NCI-H1694 treated with DMSO at 0.1 percent for 48 hours (cell line): ENCODE measurements around the gene RFNG.

Source experiments
- DNase-seq: peaks from one replicate; lab custom pipeline; 2025; lab: John Stamatoyannopoulos, UW

The RFNG gene

DNA sequence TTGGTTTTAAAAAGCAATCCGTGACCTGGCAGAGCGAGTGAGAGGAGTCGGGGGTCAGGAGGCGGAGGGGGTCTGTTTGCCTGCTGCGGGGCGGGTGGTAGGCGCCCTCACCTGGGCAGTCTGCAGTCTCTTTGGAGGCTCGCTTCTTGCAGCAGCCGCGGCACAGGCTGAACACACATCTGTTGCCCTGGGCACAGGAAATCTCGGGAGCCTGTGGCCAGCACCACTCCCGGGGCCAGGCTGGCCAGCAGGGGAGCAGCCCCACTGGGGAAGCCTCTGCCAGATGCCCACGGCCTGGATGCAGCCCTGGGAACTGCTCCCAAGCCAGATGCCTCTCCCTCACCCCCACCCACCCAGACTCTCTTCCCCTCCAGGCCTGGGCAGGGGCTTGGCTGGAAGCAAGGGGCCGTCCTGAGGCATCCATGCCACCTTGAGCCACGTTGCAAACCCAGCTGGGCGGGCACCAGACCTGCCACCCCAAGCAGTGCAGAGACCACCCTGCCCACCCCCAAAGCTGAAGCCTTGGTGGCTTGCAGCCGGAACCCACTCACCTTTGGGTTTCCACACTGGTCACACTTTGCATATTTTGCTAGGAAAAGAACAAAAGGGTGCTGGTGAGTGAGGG is 6.7 kb upstream of the RFNG start:
- no peak for DNase-seq

DNA sequence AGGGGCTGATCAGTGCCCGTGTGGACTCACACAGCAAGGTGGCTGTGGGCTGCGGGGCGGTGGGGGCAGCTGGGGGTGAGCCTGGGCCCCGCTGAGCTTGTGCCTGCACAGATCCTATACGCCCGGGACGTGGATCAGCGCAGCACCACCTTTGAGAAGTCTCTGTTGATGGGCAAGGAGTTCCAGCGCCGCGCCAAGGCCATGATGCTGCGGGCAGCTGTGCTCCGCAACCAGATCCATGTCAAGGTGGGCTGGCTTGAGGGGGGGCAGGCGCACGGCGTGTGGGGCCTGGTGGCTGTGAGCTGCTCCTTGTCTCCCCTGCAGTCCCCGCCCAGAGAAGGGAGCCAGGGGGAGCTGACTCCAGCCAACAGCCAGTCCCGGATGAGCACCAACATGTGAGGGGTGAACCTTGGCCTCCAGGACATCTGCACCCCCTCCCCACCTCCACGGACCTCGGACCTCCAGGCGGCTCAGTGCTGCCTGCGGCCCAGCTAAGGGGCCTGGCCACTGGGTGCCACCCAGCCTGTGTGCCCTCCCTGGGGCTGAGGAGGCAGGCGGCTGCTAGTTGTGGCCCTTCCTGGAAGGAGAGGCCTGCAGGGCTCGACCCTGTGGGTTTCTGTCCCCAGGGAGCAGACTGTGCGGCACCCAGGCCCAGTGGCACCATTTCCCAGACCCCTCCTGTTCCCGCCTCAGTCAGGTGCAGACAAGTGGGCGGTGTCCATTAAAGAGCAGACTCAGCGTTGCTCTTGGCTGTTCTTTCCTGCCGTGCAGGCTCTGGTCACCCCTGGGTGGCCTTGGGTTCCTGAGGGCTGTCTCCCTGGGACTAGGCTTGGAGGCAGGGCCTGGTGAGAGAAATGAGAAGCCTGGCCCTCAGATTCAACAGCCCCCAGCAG is 5.4 kb upstream of the RFNG start:
- DNase-seq = no peak

DNA sequence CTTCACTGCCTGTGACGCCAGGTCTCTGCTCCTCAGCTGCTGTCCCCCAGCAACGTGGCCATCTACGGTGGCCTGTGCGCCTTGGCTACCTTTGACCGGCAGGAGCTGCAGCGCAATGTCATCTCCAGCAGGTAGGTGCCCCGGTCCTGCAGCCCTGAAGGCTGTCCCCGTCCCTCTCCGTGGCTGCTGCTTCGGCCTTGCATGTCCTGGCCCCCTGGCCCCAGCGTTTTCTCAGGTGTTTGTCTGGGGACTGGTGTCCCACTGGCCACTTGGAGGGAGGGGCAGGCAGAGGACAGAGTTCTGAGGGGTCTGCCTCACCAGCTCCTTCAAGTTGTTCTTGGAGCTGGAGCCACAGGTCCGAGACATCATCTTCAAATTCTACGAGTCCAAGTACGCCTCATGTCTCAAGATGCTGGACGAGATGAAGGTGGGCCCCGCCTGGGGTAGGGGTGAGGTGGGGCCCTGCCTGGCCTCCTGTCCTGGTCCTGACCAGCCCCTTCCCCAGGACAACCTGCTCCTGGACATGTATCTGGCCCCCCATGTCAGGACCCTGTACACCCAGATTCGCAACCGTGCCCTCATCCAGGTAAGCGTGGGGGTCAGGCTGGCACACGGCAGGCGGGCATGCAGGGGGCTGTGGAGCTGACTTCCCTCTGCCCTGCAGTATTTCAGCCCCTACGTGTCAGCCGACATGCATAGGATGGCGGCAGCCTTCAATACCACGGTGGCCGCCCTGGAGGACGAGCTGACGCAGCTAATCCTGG is 4.5 kb upstream of the RFNG start:
- no peak for DNase-seq

DNA sequence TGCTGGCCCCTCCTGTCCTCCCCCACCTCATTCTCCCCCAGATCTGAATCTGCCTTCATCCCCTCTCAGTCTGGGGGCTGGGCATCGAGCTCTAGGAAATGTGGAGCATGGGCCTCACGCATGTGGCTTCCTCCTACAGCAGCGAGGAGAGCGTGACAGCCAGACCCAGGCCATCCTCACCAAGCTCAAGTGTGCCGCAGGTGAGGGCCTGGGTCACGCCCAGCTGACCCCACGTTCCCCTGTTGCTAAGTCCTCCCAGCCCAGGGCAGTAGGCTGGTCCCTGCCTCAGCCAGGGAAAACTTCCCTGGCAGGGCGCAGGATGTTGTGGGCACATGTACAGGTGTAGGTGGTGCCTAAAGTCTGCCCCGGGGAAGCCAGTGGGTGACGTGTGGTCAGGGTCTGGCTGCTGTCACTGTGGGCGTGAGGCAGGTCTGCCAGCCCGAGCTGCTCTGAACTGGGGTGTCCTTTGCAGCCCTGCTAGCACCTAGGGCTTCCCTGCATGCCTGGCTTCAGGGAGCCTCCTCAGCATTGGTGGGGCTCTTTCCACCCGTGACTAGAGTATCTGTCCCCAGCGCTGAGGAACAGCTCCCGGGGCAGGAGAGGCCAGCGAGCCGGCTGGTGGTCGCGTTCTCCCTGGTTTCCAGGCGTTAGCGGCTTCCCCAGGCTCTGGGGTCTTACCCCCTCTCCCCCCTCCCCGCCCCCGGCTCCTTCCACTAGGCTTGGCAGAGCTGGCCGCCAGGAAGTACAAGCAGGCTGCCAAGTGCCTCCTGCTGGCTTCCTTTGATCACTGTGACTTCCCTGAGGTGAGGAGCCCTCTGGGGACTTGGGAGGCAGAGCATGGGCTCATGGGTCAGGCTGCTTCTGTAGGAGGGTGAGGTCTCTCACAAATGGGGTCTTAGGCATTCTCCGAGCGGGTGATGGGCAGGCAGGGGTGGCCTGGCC is 3.7 kb upstream of the RFNG start:
- DNase-seq = no peak

DNA sequence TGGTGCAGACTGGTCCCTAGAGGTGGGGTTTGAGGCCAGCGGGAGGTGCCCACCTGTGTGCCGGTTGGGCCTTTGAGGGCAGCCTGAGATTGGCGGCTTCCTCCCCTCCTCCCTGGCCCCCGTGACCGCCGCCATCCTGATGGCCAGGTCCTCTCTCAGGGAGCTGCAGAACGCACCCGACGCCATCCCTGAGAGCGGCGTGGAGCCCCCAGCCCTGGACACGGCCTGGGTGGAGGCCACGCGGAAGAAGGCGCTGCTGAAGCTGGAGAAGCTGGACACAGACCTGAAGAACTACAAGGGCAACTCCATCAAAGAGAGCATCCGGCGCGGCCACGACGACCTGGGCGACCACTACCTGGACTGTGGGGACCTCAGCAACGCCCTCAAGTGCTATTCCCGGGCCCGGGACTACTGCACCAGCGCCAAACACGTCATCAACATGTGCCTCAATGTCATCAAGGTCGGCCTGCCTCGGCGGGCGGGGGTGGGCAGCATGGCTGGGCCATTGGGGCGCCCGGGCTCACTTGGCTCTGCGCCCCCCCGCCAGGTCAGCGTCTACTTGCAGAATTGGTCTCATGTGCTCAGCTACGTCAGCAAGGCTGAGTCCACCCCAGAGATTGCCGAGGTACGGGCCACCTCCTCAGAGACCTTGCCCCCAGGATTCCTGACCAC is 2.9 kb upstream of the RFNG start:
- DNase-seq = no peak

DNA sequence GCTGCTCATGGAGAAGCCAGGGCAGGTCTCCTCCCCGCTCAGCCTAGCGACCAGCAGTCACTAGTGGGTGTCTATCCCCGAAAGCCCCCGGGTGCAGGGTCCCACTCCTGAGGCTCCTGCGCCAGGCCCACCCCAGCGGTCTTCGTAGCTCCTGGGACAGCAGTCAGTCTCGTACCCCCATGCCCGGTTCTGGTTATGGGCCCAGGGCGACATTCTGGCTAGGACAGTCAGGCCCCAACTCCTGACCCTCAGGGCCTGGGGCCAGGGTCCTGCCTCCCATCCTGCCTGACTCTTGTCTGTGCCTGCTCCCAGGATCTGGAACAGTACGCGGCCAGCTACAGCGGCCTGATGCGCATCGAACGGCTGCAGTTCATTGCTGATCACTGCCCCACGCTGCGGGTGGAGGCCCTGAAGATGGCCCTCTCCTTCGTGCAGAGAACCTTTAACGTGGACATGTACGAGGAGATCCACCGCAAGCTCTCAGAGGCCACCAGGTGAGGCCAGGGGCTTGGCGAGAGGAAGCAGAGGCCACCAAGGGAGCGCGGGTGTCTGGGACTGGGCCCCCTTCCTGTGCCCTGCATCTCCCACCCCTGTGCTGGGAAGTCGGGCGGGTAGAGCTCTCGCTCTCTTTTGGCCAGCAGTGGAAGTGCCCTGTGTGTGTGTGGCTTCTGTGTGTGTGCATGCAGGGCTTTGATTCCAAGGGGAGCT is 2.1 kb upstream of the RFNG start:
- DNase-seq = no peak

DNA sequence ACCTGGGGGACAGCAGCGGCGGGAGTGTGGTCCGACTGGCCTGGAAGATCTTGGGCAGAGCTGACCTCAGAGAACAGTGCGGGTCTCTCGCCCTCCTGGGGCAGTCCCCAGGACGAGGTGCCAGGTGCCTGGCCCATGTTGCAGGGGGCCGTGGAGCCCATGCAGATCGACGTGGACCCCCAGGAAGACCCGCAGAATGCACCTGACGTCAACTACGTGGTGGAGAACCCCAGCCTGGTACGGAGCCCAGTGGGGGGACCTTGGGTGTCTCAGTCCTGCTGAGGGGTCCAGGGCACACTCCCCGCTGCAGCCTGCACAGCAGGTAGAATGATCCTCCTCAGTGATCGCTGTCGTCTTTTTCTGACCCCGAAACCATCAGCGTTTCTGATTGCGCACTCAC is 1.5 kb upstream of the RFNG start:
- DNase-seq = no peak

DNA sequence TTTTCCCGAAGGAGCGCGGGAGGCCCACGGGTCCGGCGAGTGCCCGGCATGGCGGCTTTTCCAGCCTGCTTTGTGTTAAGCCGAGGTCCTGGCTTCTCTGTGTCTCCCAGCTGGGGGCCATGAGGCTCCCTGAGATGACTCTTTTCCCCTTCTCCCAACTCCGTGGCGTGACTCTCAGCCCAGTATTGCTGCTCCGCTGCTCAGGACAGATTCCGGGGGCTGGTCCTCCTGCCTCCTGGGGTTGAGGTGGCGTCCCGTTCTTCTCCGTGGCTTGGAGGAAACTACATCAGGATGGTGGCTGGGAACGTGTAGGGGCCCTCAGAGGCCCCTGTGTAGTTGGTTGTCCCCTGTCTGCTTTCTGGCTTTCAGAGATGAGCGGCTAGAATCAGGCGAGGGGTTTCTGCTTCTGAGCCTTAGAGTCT is 1.0 kb upstream of the RFNG start:
- DNase-seq = no peak

DNA sequence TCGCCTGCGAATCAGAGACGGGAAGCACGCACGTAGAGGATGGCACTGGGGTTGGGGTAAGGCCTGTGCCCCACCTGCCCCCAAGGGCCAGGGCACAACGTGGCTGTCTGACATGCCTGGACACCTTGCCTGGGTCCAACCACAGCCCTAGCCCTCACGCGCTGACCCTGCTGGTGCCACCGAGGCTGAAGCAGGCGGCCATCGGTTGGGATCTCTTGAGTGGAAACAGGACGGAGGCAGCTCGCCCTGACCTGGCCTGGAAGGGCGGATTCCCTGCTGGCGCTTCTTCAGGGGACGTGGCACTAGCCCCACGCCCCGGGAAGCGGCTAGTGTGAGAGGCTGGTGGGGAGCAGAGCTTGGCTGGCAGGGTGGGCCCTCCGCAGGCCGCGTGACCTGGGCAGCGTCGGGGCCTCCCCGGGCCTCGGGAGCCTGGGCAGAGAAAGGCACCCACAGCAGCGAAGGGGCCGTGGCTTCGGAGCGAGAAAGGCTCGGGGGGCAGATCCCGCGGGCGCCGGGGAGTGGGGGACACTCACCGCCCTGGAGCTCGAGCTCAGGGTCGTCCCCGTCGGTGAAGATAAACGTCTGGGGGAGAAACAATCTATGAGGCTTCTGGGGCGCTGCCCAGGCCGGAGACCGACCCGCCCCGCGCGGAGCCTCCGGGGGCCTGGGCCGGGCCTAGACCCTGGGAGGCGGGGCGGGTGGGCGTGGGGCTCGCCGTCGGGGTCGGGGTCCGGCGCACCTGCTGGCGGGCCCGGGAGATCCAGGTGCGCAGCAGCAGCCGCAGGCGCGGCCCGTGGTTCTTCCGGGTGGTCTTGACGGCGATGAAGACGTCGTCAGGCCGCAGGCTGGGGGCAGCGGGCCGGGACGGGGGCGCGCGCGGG is 610 bp downstream of the RFNG start:
- DNase-seq = no peak

DNA sequence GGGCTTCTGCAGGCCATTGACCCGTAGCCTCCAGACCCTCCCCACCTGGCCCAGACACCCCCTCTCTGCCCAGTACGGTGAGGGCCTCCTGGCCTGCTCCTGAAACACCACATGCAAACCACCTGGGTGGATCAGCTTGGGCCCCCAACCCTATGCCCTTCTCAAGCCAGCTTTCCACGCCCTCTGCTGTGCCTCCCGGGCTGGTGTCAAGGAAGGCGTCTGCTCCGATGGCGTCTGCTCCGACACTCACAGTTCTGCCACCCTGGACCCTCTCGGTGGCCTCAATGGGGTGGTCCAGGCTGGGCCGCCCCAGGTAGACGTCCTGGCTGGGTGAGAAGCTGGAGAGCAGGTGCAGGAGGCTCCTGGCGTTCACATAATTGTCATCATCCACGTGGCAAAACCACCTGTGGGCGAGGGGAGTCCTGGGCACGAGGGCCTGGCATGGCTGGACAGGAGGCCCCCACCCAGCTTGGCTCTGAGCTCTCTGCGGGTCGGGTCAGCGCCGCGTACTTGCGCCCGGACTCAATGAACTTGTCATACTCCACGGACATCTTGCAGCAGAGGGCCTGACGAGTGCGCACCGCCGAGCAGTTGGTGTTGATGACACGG is 1.4 kb downstream of the RFNG start:
- DNase-seq = no peak

DNA sequence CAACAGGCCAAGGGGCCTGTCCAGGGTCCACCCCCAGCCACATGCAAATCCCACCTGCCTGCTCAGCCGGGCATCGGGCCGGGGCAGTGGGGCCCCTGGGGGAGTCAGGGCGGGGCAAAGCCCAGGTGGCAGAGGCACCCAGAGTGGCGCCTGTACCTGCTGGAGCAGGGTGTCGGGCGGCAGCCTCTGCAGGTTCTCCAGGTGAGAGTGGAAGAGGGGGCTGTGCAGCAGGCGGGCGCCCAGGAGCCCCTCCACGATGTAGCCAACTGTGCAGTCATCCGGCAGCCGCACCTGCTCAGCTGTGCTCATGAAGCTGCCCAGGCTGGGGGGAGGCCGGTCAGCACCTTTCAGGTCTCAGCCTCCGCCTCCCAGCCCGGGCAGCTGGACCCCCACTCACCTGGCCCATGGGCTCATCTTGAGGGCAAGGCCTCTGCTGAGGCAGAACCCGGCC is 2.1 kb downstream of the RFNG start:
- DNase-seq = no peak

DNA sequence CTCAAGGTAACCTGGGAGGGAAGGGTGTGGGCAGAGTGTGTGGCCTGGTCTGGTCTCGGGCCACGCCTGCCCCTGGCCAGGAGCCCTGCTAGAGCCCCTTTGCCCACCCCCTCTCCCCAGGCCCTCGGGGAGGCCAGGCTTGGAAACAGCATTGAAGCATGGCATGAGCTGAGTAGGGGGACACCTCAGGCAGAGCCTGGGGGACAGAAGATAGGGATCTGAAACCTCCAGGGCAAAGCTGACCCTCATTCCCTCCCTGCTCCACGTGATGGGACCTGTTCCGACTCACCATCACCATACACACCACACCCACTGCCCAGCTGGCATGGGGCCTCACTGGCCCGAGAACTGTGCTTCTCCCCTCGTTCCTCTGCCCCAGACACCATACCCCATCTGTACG is 2.5 kb downstream of the RFNG start:
- no peak for DNase-seq

DNA sequence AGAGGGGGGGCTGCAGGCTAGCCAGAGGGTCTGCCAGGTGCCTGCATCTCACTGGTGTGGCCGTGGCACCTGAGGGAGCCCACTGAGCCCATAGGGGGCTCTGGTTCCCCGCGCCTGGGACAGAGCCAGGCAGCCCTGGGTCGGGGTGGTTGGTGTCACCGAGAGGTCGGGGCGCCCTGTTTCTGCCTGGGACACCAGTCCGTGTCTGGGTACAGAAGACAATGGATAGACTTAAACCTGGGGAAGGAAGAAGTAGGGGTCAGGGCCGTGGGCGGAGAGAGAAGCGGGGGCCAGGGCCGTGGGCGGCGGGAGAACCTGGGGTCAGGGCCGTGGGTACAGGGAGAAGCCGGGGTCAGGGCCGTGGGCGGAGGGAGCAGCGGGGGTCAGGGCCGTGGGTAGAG is 3.0 kb downstream of the RFNG start:
- no peak for DNase-seq

DNA sequence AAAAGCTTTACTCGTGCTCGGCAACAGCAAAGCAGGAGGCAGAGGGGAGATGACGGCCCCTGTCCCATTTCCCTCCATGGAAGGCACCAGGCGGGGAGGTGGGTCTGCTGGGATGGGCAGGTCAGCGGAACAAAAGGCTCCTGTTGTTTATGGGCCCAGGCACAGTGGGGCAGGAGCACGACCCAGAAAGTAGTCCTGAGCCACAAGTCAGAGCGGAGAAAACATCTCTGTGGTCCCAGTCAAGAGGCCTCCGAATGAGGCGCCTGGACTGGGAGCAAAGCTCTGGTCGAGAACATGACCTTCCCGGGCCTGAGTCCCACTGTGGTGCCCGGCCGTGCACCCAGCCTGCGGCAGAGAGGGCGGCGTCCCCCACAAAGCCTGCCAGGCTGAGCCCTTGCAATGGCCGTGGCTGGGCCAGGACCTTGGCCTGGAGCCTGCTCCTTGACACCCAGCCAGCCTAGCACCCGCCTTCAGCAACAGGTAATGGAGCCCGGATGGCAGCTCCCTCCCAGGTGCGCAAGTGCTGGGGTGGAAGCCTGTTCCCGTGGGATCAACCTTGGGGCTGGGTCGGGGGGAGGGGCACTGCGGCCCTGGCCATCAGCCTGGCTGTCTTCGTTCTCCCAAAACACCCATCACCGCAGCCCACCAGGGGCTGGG is 3.6 kb downstream of the RFNG start:
- DNase-seq = no peak

DNA sequence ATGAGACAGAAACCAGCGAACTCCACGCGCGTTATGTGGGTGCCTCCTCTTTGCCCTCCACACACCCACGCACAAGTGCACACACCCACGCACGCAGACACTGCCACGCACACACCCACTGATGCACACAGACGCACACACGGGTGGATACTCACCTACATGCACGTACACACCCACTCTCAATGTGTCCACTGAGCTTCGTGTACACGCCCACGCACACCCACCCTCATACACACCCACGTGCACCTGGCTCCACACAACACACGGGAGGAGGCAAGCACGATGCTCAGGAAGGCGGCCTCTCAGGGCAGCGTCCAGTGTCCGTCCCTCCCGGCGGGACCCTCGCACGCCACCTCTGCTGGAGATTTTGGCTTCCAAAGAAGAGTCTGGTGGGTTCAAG is 4.2 kb downstream of the RFNG start:
- DNase-seq = no peak

DNA sequence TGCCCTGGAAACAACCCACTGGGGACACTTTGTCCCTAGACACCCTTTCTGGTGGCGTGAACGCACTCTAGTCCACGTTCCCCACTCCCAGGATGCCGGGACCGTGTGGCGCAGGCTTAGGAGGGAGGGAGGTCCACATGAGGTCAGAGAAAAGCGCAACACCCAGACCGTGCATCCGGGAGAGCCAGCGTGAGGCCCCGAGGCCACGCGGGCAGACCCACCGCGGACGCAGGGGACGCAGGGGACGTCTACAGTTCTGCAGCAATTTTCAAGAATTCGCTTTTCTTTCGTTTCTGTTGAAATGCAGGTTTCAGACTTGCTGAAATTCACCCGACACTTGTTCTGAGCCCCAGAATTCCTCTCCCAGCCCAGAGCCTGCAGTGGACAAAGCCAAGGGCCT is 4.7 kb downstream of the RFNG start:
- no peak for DNase-seq

DNA sequence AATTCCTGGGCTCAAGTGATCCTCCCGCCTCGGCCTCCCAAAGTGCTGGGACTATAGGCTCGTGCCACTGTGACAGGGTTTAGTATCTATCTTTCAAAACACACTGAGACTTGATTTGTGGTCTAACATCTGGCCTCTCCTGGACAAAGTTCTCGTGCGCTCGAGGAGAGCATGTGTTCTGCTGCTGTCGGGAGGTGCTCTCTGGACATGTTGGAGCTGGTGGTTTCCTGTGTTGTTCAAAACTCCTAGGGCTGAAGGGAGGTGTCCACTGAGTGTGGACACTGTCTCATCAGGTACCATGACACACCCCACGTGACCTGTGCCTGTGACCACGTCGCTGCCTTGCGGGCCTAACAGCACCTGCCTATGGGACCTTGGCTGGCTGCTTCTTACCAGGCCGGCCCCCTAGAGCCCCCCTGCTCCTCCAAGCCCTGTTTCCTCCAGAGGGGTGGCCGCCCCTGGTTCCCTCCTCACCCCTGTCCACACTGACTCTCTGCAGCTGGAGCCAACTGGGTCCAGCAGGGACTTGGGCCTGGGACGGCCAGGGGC is 5.6 kb downstream of the RFNG start:
- DNase-seq = no peak

DNA sequence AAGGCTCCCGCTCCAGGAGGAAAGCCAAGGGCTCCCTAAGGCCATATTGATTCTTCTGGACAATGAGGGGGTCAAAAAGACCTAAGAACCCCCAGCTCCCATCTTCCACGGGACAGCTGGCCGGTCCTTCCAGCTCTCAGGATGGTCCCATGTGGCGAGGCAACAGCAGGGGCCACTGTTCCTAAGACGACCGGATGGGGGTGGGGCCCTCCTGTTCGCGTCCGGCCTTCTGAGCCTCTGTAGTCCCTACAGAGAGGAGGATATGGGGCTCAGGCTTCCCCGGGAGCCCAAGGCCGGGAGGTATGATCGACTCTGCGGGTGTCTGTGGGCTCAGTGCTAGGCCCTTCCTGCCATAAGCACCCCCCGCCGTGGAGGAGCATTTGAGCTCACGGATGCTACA is 8.1 kb downstream of the RFNG start:
- DNase-seq = no peak
